HL-60 (cell line): ENCODE results near the gene KATNAL1.

Experiments used
- POLR2AphosphoS5 ChIP-seq: IDR thresholded peaks from 2 replicates; pipeline ENCODE4 v1.6.1; 2012; ENCODE audit warnings: low read depth
- TF ChIP-seq, protein P1 (sequence below): IDR thresholded peaks from one replicate; pipeline ENCODE4 v1.5.1; 2011; ENCODE audit warnings: low read length, control low read depth, inconsistent platforms; ENCODE audit not compliant: insufficient read depth
- TF ChIP-seq, protein P2 (sequence below): IDR thresholded peaks from 2 replicates; pipeline ENCODE4 v1.6.1; 2012; ENCODE audit warnings: low read depth; ENCODE audit not compliant: insufficient replicate concordance

DNA sequence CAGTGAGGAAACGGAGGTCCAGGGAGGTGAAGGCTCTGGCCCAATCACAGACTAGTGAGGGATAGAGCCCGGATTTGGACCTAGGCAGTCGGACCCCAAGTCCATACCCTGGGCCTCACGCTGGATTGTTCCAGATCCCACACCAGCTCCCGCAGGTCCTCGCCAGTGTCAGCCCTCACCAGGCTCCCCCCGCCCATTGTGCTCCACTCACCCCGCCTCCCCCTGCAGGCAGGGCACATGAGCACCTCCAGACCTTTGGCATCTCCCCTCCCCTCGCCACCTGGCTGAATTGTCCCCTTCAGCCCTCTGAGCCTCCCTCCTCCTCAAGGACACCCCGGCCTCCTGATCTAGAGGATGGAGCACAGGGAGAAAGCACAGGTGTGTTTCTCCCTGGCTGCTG is 152.4 kb downstream of the KATNAL1 start:
- TF ChIP-seq, protein P1, sequence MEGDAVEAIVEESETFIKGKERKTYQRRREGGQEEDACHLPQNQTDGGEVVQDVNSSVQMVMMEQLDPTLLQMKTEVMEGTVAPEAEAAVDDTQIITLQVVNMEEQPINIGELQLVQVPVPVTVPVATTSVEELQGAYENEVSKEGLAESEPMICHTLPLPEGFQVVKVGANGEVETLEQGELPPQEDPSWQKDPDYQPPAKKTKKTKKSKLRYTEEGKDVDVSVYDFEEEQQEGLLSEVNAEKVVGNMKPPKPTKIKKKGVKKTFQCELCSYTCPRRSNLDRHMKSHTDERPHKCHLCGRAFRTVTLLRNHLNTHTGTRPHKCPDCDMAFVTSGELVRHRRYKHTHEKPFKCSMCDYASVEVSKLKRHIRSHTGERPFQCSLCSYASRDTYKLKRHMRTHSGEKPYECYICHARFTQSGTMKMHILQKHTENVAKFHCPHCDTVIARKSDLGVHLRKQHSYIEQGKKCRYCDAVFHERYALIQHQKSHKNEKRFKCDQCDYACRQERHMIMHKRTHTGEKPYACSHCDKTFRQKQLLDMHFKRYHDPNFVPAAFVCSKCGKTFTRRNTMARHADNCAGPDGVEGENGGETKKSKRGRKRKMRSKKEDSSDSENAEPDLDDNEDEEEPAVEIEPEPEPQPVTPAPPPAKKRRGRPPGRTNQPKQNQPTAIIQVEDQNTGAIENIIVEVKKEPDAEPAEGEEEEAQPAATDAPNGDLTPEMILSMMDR: no peak
- TF ChIP-seq POLR2AphosphoS5: no peak
- TF ChIP-seq, protein P2, sequence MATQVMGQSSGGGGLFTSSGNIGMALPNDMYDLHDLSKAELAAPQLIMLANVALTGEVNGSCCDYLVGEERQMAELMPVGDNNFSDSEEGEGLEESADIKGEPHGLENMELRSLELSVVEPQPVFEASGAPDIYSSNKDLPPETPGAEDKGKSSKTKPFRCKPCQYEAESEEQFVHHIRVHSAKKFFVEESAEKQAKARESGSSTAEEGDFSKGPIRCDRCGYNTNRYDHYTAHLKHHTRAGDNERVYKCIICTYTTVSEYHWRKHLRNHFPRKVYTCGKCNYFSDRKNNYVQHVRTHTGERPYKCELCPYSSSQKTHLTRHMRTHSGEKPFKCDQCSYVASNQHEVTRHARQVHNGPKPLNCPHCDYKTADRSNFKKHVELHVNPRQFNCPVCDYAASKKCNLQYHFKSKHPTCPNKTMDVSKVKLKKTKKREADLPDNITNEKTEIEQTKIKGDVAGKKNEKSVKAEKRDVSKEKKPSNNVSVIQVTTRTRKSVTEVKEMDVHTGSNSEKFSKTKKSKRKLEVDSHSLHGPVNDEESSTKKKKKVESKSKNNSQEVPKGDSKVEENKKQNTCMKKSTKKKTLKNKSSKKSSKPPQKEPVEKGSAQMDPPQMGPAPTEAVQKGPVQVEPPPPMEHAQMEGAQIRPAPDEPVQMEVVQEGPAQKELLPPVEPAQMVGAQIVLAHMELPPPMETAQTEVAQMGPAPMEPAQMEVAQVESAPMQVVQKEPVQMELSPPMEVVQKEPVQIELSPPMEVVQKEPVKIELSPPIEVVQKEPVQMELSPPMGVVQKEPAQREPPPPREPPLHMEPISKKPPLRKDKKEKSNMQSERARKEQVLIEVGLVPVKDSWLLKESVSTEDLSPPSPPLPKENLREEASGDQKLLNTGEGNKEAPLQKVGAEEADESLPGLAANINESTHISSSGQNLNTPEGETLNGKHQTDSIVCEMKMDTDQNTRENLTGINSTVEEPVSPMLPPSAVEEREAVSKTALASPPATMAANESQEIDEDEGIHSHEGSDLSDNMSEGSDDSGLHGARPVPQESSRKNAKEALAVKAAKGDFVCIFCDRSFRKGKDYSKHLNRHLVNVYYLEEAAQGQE: no peak
